Measurements from ENCODE around the gene ARHGEF39. TPM values are rescaled to one million over a fixed set of nuclear protein-coding genes. Genes with fewer than 3 reads are reported as not detected.

The ARHGEF39 gene
- total RNA-seq, 3 donors from 2014 or later: 0.59 to 1.6 (median 0.80) TPM

DNA sequence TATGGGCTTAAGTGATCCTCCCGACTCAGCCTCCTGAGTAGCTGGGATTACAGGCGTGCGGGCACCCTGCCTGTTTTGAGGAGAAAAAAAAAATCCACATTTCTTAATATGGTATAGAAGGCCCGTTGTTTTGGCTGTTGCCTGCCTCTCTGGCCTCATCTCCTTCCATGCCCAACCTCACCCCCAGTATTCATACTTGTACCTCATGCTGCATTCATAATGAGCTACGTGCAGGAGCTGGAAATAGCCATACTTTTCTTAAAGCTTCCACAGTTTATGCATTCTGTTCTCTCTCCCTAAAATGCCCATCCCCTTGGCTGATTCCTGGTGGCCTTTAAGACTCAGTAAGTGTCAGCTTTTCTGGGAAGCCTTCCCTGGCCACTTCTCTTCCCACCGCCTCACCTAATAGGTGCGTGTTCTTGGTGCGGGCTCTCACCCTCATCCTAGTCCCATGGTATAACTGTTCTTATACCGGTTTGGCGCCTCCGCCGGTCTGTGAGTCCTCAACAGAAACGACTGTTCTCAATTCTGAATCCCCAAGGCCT lies 26.8 kb upstream of the ARHGEF39 start:
- DNase-seq (ENCODE audit: low spot score in 2 of 2): no peak
- H3K4me1 ChIP-seq: peaks cover 0 to 3% of the 10 kb centered on the region in 2 donors
- H3K27ac ChIP-seq: peak overlapping the region; percentile 92 to 94
- TF ChIP-seq POLR2AphosphoS5 (IDR thresholded peaks at IDR 0.05) (no peak), POLR2A (IDR thresholded peaks at IDR 0.05) (no peak)
- TF ChIP-seq, protein P1, sequence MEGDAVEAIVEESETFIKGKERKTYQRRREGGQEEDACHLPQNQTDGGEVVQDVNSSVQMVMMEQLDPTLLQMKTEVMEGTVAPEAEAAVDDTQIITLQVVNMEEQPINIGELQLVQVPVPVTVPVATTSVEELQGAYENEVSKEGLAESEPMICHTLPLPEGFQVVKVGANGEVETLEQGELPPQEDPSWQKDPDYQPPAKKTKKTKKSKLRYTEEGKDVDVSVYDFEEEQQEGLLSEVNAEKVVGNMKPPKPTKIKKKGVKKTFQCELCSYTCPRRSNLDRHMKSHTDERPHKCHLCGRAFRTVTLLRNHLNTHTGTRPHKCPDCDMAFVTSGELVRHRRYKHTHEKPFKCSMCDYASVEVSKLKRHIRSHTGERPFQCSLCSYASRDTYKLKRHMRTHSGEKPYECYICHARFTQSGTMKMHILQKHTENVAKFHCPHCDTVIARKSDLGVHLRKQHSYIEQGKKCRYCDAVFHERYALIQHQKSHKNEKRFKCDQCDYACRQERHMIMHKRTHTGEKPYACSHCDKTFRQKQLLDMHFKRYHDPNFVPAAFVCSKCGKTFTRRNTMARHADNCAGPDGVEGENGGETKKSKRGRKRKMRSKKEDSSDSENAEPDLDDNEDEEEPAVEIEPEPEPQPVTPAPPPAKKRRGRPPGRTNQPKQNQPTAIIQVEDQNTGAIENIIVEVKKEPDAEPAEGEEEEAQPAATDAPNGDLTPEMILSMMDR (IDR thresholded peaks at IDR 0.05): no peak
- no peaks in the 10 kb centered on the region for H3K9me3 ChIP-seq
- no peaks in the 10 kb centered on the region for H3K27me3 ChIP-seq
- intact Hi-C loops (cut with DNase I; ENCODE audit: low total_unique reads): no loop called here
- H3K36me3 ChIP-seq: no peaks in the 10 kb centered on the region
- H3K4me3 ChIP-seq: peak overlapping the region in 1 of 3 donors; percentile 81

DNA sequence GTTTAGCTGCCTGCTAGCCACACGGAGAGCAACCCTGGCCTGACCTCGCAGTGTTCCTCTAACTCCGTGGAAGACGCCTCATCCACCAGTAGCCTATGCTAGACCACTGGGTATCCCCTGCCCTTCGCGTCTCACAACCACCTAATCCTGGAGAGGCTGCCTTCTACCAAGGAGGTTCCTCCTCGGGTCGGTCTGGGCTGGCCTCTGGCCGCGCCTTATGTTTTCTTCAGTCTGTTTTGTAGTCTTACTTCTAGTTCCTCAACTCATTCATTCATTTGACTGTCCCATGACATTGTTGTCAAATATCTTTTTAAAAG lies 26.3 kb upstream of the ARHGEF39 start:
- Histone ChIP-seq H3K27ac (peak overlapping the region; percentile 92 to 94), H3K36me3 (no peaks in the 10 kb centered on the region), H3K4me3 (peak overlapping the region; percentile 55 to 81 (median 68)), H3K9me3 (no peaks in the 10 kb centered on the region), H3K4me1 (peaks cover 0 to 3% of the 10 kb centered on the region in 2 donors), H3K27me3 (no peaks in the 10 kb centered on the region)
- no peak for TF ChIP-seq POLR2AphosphoS5 (IDR thresholded peaks at IDR 0.05)
- no peak for TF ChIP-seq POLR2A (IDR thresholded peaks at IDR 0.05)
- TF ChIP-seq, protein P1 (IDR thresholded peaks at IDR 0.05): no peak
- intact Hi-C loops (cut with DNase I; ENCODE audit: low total_unique reads): no loop called here
- DNase-seq (ENCODE audit: low spot score in 2 of 2): no peak

DNA sequence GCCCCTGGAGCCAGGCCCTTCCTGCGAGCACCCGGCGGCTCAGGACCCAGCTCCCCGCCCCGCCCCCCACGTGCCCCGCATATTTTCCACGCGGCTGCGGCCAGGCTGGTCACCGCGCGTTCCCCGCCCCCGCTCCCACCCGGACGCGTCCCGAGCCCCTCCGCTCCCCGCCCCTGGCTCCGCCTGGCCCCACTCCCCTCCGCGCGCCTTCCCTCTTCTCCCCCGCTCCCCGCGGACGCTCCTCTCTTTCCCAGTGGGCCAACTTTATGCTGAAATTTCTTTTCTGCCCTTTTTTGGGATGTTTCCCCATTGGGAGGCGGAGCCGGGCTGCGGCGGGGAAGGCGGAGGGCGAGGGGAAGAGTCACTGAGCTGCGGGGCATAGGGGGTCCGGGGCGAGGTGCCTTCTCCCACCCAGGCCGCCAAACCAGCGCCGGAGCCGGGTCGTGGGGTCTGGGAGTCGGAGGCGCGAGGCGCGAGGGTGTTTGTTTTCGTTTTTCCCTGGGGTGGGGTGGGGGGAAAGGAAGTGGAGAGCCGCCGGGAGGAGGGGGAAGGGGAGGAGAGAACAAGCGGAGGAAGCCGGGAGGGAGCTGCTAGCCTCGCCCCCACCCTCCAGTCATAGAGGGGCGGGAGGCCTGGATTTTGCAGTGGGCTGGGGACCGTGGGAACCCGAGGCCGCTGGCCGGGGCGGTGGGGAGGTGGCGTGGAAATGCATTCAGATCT lies 25.8 kb upstream of the ARHGEF39 start:
- intact Hi-C loops (cut with DNase I; ENCODE audit: low total_unique reads): no loop called here
- H3K27ac ChIP-seq: peak overlapping the region; percentile 92 to 94
- H3K4me1 ChIP-seq: peaks cover 0 to 3% of the 10 kb centered on the region in 2 donors

DNA sequence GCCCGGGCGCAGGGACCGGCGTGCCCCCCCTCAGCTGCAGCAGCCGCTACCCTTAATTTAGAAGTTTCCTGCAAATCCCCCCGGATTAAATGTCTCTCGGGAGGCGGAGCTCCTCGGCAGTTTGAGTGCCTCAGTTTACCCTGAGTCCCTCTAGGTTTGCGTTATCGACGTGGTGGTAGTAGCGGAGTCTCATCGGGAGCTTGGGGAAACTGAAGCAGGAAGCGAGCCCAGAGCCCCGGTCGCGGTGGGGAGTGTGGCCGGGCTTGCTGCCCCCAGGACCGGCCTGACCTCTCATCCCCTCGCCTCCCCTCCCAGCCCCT lies 25.3 kb upstream of the ARHGEF39 start:
- Histone ChIP-seq H3K9me3 (no peaks in the 10 kb centered on the region), H3K27me3 (no peaks in the 10 kb centered on the region), H3K4me3 (peak overlapping the region; percentile 55 to 81 (median 68)), H3K27ac (peak overlapping the region; percentile 92 to 94), H3K4me1 (peaks cover 0 to 3% of the 10 kb centered on the region in 2 donors), H3K36me3 (no peaks in the 10 kb centered on the region)
- intact Hi-C loops (cut with DNase I; ENCODE audit: low total_unique reads): no loop called here
- TF ChIP-seq, protein P1 (IDR thresholded peaks at IDR 0.05): no peak
- TF ChIP-seq POLR2AphosphoS5 (IDR thresholded peaks at IDR 0.05): no peak
- TF ChIP-seq POLR2A (IDR thresholded peaks at IDR 0.05): no peak
- no peak for DNase-seq (ENCODE audit: low spot score in 2 of 2)

More for the DNA sequence above, 25.8 kb upstream of the ARHGEF39 start:
- DNase-seq (ENCODE audit: low spot score in 2 of 2): peak; percentile 76 to 81
- Histone ChIP-seq H3K4me3 (peak overlapping the region; percentile 55 to 81 (median 68)), H3K27me3 (no peaks in the 10 kb centered on the region), H3K9me3 (no peaks in the 10 kb centered on the region), H3K36me3 (no peaks in the 10 kb centered on the region)
- TF ChIP-seq POLR2A (IDR thresholded peaks at IDR 0.05) (peak; percentile 59), POLR2AphosphoS5 (IDR thresholded peaks at IDR 0.05) (peak; percentile 57 to 64 (median 57))
- TF ChIP-seq, protein P1 (IDR thresholded peaks at IDR 0.05): no peak

DNA sequence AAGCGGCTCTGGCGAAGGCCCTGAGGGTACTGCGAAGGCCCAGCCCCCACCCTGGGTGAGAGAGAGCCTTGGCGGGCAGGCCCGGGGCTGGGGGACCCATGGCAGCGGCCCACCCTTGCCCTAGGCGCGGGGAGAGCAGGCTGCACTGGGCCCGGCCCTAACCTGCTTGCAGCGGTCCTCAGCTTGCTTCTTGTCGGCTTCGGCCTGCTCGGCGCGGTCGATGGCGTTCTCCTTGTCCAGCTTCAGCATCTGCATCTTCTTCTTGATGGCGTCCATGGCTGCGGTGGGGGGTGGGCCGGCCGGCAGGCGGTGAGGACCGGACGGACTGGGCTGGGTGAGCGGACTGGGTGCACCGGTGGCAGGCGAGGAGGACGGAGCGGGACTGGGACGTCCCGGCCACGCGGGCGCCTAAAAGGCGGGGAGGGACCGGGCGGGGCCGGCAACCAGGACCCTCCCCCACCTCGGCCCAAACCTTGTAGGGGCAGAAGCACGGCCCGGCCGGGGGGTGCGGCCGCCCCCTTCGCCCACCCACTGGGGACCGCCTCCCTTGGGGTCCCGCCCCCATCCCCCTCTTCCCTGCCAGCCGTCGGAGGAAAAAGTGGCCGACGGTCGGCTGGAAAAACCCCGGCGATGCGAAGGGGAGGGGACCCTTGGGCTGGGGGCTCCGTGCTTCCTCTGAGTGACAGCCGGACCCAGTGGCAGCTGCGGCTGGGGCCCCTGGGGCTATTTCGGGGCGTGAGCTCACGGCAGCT lies 24.7 kb upstream of the ARHGEF39 start, which contains the start of gene TPM2:
Gene TPM2 (minus strand): TSS at position 384 of the 752 bp plus-strand sequence. CDS start 108 bp downstream, at position 276.
- Histone ChIP-seq H3K27ac (peak within 1 kb of the TSS; percentile 92 to 94), H3K9me3 (no peaks in the 10 kb centered on the region), H3K4me3 (peak within 1 kb of the TSS; percentile 55 to 81 (median 68)), H3K27me3 (no peaks in the 10 kb centered on the region), H3K4me1 (peaks cover 0 to 3% of the 10 kb centered on the region in 2 donors), H3K36me3 (no peaks in the 10 kb centered on the region)
- DNase-seq (ENCODE audit: low spot score in 2 of 2): peak; percentile 69 to 88
- intact Hi-C loops (cut with DNase I; ENCODE audit: low total_unique reads): no loop called here
- TF ChIP-seq, protein P1 (IDR thresholded peaks at IDR 0.05): no peak
- peak; percentile 69 to 75 (median 74) for TF ChIP-seq POLR2AphosphoS5 (IDR thresholded peaks at IDR 0.05)
- peak; percentile 21 for TF ChIP-seq POLR2A (IDR thresholded peaks at IDR 0.05)

All from breast epithelium (tissue), 4 donors.